Mesendoderm (in vitro differentiated cells): Measurements from ENCODE around the gene DLX1.
"Not testable (repeated sequence)": the region's sequence is repeated elsewhere in the genome, so short reads cannot be mapped to it uniquely, and the experiment has no call there.

Experiments
- DNase-seq: peaks from one replicate; pipeline ENCODE4 v3.0.0; 2013
- H2AK5ac ChIP-seq: 2 replicates; pipeline ENCODE4 v1.6.1; 2013; ENCODE audit warnings: low read length, inconsistent platforms
- H2BK120ac ChIP-seq: 2 replicates; pipeline ENCODE4 v1.6.1; 2013; ENCODE audit warnings: low read depth, mild to moderate bottlenecking, low read length, moderate library complexity, mixed read lengths
- H2BK15ac ChIP-seq: replicated peaks from 2 replicates; pipeline ENCODE4 v1.6.1; 2013; ENCODE audit warnings: low read depth, mild to moderate bottlenecking, moderate library complexity
- H2BK5ac ChIP-seq: 2 replicates; pipeline ENCODE4 v1.6.1; 2013; ENCODE audit warnings: low read length, inconsistent platforms
- H3K18ac ChIP-seq: 2 replicates; pipeline ENCODE4 v1.6.1; 2013; ENCODE audit warnings: mild to moderate bottlenecking, low read length, mixed read lengths
- H3K23ac ChIP-seq: one replicate; pipeline ENCODE4 v1.6.1; 2013; ENCODE audit warnings: low read length
- H3K27ac ChIP-seq: 2 replicates; pipeline ENCODE4 v1.5.1; 2013; ENCODE audit warnings: low read depth, mild to moderate bottlenecking, inconsistent platforms, low read length, moderate library complexity
- H3K27me3 ChIP-seq: 2 replicates; pipeline ENCODE4 v1.6.1; 2013; ENCODE audit warnings: low read length, control low read depth, mild to moderate bottlenecking, inconsistent platforms; ENCODE audit not compliant: insufficient read depth, poor library complexity
- H3K36me3 ChIP-seq: 2 replicates; pipeline ENCODE4 v1.6.1; 2013; ENCODE audit warnings: low read length, inconsistent platforms; ENCODE audit not compliant: control insufficient read depth, insufficient read depth
- H3K4ac ChIP-seq: one replicate; pipeline ENCODE4 v1.6.1; 2013; ENCODE audit warnings: low read depth, mild to moderate bottlenecking, low read length, moderate library complexity
- H3K4me1 ChIP-seq: 2 replicates; pipeline ENCODE4 v1.6.1; 2013; ENCODE audit warnings: low read depth, low read length, inconsistent platforms; ENCODE audit not compliant: control insufficient read depth
- H3K4me2 ChIP-seq: 2 replicates; pipeline ENCODE4 v1.6.1; 2013; ENCODE audit warnings: low read length
- H3K4me3 ChIP-seq: 2 replicates; pipeline ENCODE4 v1.5.1; 2013; ENCODE audit warnings: mild to moderate bottlenecking, low read length
- H3K56ac ChIP-seq: one replicate; pipeline ENCODE4 v1.6.1; 2013; ENCODE audit warnings: low read length
- H3K79me1 ChIP-seq: 2 replicates; pipeline ENCODE4 v1.6.1; 2013; ENCODE audit warnings: low read length, inconsistent platforms
- H3K79me2 ChIP-seq: 2 replicates; pipeline ENCODE4 v1.6.1; 2013; ENCODE audit warnings: mild to moderate bottlenecking, low read length; ENCODE audit not compliant: control insufficient read depth, insufficient read depth
- H3K9ac ChIP-seq: 2 replicates; pipeline ENCODE4 v1.6.1; 2013; ENCODE audit warnings: low read length, inconsistent platforms
- H4K5ac ChIP-seq: one replicate; pipeline ENCODE4 v1.6.1; 2013; ENCODE audit warnings: low read length
- H4K8ac ChIP-seq: one replicate; pipeline ENCODE4 v1.6.1; 2013; ENCODE audit warnings: low read depth, mild to moderate bottlenecking, control low read depth, low read length, moderate library complexity
- WGBS: extraction: QIAGEN DNeasy Blood & Tissue Kit; methylation state at CpG from one replicate; pipeline ENCODE4 v1.1.7; 2013; ENCODE audit warnings: low lambda C conversion rate, missing lambda C conversion rate; ENCODE audit not compliant: insufficient coverage; ENCODE audit errors: extremely low coverage; 5-methylcytosine and 5-hydroxymethylcytosine counted together

DLX1 gene

GRCh38 chr2:172138727-172139126 lies 53.4 kb downstream of the DLX1 start:
- not testable (repeated sequence) for H3K4me3 ChIP-seq, H4K8ac ChIP-seq, H3K23ac ChIP-seq, H2BK5ac ChIP-seq, H4K5ac ChIP-seq, DNase-seq, H3K79me2 ChIP-seq, H3K9ac ChIP-seq, H2BK15ac ChIP-seq, H2AK5ac ChIP-seq, H3K4me1 ChIP-seq, H3K56ac ChIP-seq, H3K36me3 ChIP-seq, H3K4me2 ChIP-seq, H3K27ac ChIP-seq, H2BK120ac ChIP-seq, H3K79me1 ChIP-seq, H3K27me3 ChIP-seq, H3K4ac ChIP-seq, H3K18ac ChIP-seq
- WGBS, result no CpG with 5 or more reads among the region's 1 CpG
